Measurements from ENCODE around the gene SYNJ2. TPM values are rescaled to one million over a fixed set of nuclear protein-coding genes. Genes with fewer than 3 reads are reported as not detected.

SYNJ2 gene
- total RNA-seq, 1 experiment from 2014 or later = 10.3 TPM

DNA sequence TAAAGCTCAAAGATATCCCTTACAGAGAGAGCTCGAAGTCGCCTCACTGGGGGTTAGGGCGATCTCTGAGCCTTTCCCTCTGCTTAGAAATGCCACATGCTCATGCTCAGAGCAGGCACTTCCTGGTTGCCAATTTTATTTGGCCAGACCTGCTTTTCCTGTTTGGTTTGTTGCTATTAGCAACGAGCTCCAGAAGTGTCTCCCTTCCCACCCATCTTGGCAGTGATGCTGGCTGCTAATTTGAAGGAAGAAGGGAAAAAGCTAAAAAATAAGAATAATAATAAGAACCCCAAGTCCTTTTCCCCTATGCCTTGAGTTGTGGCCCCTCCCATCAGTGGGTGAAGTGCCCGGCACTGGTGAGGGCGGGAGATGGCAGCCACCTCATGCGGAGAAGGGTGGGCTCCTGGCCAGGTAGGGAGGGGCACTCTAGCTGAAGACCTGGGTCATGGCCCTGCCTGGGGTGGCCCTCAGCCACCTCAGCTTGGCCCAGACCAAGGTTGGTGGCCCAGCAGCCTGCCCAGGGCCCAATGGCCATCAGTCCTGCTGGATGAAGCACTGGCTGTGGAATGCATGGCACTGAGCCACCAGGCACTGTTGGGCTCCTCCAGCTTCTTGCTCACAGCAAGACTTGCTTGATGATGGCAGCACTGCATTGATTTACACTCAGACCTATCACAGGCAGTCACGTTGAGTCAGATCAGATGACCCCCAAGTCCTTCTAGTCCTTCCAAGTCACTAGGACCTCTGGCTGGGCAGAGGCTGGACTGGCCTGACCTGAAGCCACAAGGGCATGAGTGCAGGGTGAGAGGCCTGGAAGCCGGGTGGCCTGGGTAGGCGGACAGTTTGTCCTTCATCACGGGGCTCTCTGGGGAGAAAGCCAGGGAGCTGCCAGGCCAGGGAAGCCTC lies 79.0 kb downstream of the SYNJ2 start:
- DNase-seq (ENCODE audit: unreplicated experiment) = peak; percentile 71
- H3K27me3 Mint-ChIP-seq (ENCODE audit: insufficient read depth, unreplicated experiment) = no peaks in the 10 kb centered on the region
- no TSS peak for BruUV-seq (replicated peaks)
- TF ChIP-seq, protein P1, sequence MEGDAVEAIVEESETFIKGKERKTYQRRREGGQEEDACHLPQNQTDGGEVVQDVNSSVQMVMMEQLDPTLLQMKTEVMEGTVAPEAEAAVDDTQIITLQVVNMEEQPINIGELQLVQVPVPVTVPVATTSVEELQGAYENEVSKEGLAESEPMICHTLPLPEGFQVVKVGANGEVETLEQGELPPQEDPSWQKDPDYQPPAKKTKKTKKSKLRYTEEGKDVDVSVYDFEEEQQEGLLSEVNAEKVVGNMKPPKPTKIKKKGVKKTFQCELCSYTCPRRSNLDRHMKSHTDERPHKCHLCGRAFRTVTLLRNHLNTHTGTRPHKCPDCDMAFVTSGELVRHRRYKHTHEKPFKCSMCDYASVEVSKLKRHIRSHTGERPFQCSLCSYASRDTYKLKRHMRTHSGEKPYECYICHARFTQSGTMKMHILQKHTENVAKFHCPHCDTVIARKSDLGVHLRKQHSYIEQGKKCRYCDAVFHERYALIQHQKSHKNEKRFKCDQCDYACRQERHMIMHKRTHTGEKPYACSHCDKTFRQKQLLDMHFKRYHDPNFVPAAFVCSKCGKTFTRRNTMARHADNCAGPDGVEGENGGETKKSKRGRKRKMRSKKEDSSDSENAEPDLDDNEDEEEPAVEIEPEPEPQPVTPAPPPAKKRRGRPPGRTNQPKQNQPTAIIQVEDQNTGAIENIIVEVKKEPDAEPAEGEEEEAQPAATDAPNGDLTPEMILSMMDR (IDR thresholded peaks at IDR 0.05; ENCODE audit: unreplicated experiment) = no peak
- H3K4me1 Mint-ChIP-seq (ENCODE audit: insufficient read depth, unreplicated experiment) = peaks cover 12% of the 10 kb centered on the region
- ChIA-PET POLR2A (interaction anchor here (0.7 kb wide), 1 partner anchor 35 kb away, joined by 3 read pairs; no protein-coding TSS in a partner anchor), CTCF (interaction anchor here (0.6 to 4.4 kb wide), 3 partner anchors 9 to 391 kb away, joined by 3 to 31 read pairs (median 5); no protein-coding TSS in a partner anchor)
- no peaks in the 10 kb centered on the region for H3K9me3 Mint-ChIP-seq (ENCODE audit: unreplicated experiment)
- H3K27ac Mint-ChIP-seq (ENCODE audit: low read depth, unreplicated experiment) = peak overlapping the region; percentile 71
- intact Hi-C loops (cut with micrococcal nuclease) = no loop called here
- H3K36me3 Mint-ChIP-seq (ENCODE audit: insufficient read depth, unreplicated experiment) = peaks cover 6% of the 10 kb centered on the region
- H3K4me3 Mint-ChIP-seq (ENCODE audit: unreplicated experiment) = no peak overlapping the region

DNA sequence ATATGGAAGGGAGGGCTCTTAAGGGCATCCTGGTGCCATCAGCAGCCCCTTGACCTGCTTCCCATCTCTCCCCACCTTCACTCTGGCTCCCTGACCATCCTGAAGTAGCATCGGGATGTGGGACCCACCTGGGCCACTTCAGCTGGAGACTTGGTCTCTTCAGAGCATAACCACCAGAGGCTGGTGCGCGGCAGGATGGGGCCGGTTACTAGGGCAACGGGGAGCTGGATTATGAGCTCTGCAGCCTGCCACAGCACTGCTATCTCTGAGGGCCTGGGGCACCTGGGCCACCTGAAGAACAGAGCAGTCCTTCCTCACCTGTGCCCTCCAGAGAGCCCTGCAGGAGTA lies 79.7 kb downstream of the SYNJ2 start:
- CTCF ChIA-PET = interaction anchor here (0.6 to 4.4 kb wide), 3 partner anchors 11 to 392 kb away, joined by 3 to 31 read pairs (median 4); no protein-coding TSS in a partner anchor
- Mint-ChIP-seq H3K4me1 (ENCODE audit: insufficient read depth, unreplicated experiment) (peaks cover 12% of the 10 kb centered on the region), H3K27ac (ENCODE audit: low read depth, unreplicated experiment) (no peak overlapping the region)

DNA sequence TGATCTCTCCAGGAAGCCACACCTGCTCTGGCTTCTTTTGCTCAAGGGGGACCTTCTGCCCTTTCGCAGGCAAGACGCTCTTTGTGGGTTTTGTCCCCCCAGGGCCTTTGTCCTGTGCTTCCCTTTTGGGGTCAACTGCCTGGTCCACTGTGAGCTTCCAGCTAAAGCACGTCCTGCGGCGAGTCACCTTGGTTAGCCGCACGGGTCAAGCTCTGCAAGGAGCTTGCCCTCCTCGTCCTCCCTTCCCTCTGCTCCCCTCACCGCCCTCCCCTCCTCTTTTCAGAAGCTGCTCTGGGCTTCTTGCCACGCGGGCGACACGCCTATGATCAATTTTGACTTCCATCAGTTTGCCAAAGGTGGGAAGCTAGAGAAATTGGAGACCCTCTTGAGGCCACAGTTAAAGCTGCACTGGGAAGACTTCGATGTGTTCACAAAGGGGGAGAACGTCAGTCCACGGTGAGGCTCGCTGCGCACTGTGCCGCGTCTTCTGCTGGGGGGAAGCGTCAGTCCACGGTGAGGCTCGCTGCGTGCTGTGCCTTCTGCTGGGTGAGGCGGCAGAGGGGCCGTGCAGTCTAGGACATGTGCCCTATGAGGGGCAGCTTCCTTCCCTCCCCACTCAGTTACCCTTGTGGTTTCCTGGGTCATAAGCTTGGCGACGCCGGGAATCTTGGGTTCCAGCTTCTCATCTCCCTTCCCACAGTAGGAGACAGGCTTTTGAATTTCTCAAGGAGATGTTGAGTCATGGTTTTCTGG lies 80.2 kb downstream of the SYNJ2 start:
- POLR2A ChIA-PET = interaction anchor here (0.6 to 0.7 kb wide), 2 partner anchors 11 to 36 kb away, joined by 3 read pairs; no protein-coding TSS in a partner anchor
- Mint-ChIP-seq H3K4me3 (ENCODE audit: unreplicated experiment) (no peak overlapping the region), H3K27ac (ENCODE audit: low read depth, unreplicated experiment) (no peak overlapping the region), H3K9me3 (ENCODE audit: unreplicated experiment) (no peaks in the 10 kb centered on the region), H3K36me3 (ENCODE audit: insufficient read depth, unreplicated experiment) (peaks cover 12% of the 10 kb centered on the region), H3K4me1 (ENCODE audit: insufficient read depth, unreplicated experiment) (peaks cover 12% of the 10 kb centered on the region), H3K27me3 (ENCODE audit: insufficient read depth, unreplicated experiment) (no peaks in the 10 kb centered on the region)
- BruUV-seq (replicated peaks) = no TSS peak
- intact Hi-C loops (cut with micrococcal nuclease) = no loop called here
- TF ChIP-seq, protein P1 (IDR thresholded peaks at IDR 0.05; ENCODE audit: unreplicated experiment) = no peak
- CTCF ChIA-PET = interaction anchor here (0.6 to 4.4 kb wide), 3 partner anchors 10 to 26 kb away, joined by 3 to 31 read pairs (median 4); no protein-coding TSS in a partner anchor
- DNase-seq (ENCODE audit: unreplicated experiment) = no peak

More for the DNA sequence above, 79.7 kb downstream of the SYNJ2 start:
- no peak for DNase-seq (ENCODE audit: unreplicated experiment)
- Mint-ChIP-seq H3K4me3 (ENCODE audit: unreplicated experiment) (no peak overlapping the region), H3K27me3 (ENCODE audit: insufficient read depth, unreplicated experiment) (no peaks in the 10 kb centered on the region), H3K9me3 (ENCODE audit: unreplicated experiment) (no peaks in the 10 kb centered on the region), H3K36me3 (ENCODE audit: insufficient read depth, unreplicated experiment) (peaks cover 6% of the 10 kb centered on the region)
- intact Hi-C loops (cut with micrococcal nuclease) = no loop called here
- TF ChIP-seq, protein P1 (IDR thresholded peaks at IDR 0.05; ENCODE audit: unreplicated experiment) = no peak
- POLR2A ChIA-PET = interaction anchor here (0.7 kb wide), 1 partner anchor 35 kb away, joined by 3 read pairs; no protein-coding TSS in a partner anchor
- no TSS peak for BruUV-seq (replicated peaks)

DNA sequence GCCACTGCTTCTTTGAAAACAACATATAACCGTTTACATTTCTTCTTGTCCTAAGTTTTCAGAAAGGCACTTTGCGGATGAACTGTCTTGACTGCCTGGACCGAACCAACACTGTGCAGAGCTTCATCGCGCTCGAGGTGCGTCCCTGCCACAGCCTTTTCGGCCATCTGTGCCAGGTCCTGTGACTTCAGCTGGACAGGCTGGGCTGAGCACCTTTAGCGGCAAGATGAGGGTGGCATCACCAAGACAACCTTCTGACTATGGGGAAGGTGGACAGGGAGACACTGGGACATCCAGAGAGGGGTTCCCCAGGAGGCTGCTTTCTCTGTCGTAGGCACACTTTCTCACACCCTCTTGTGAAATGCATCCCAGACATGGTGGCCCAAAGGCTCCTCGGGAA lies 82.1 kb downstream of the SYNJ2 start:
- POLR2A ChIA-PET = no interaction called here
- TF ChIP-seq, protein P1 (IDR thresholded peaks at IDR 0.05; ENCODE audit: unreplicated experiment) = no peak

More for the DNA sequence above, 82.1 kb downstream of the SYNJ2 start:
- H3K27ac Mint-ChIP-seq (ENCODE audit: low read depth, unreplicated experiment) = no peak overlapping the region
- no peaks in the 10 kb centered on the region for H3K9me3 Mint-ChIP-seq (ENCODE audit: unreplicated experiment)
- CTCF ChIA-PET = interaction anchor here (4.4 kb wide), 1 partner anchor 9 kb away, joined by 31 read pairs; no protein-coding TSS in a partner anchor
- no TSS peak for BruUV-seq (replicated peaks)
- DNase-seq (ENCODE audit: unreplicated experiment) = no peak
- H3K4me1 Mint-ChIP-seq (ENCODE audit: insufficient read depth, unreplicated experiment) = peaks cover 10% of the 10 kb centered on the region
- H3K36me3 Mint-ChIP-seq (ENCODE audit: insufficient read depth, unreplicated experiment) = peaks cover 13% of the 10 kb centered on the region
- H3K4me3 Mint-ChIP-seq (ENCODE audit: unreplicated experiment) = no peak overlapping the region
- no peaks in the 10 kb centered on the region for H3K27me3 Mint-ChIP-seq (ENCODE audit: insufficient read depth, unreplicated experiment)
- intact Hi-C loops (cut with micrococcal nuclease) = no loop called here

Measured in MCF 10A (cell line).